ENCODE results near the gene TLE3.
"Not testable (repeated sequence)": the region's sequence is repeated elsewhere in the genome, so short reads cannot be mapped to it uniquely, and the experiment has no call there.

Gene TLE3

GRCh38 chr15:70097321-70098152, at the start of gene TLE3:
Gene TLE3 (minus strand): TSS chr15:70097917. CDS start chr15:70096798, 1,119 bp downstream.
- DNase-seq: peak; percentile 99

- peak; percentile 78 for DNase-seq
Measured at GRCh38 chr15:70147178-70147760, 49.6 kb upstream of the TLE3 start.

GRCh38 chr15:70146771-70147170, 49.1 kb upstream of the TLE3 start:
- DNase-seq: no peak

GRCh38 chr15:70146162-70146561, 48.4 kb upstream of the TLE3 start:
- DNase-seq: no peak

- DNase-seq: no peak
Measured at GRCh38 chr15:70145261-70145660, 47.5 kb upstream of the TLE3 start.

GRCh38 chr15:70142322-70143191, 44.8 kb upstream of the TLE3 start:
- DNase-seq: peak; percentile 98

GRCh38 chr15:70142072-70142321, 44.3 kb upstream of the TLE3 start:
- no peak for DNase-seq

GRCh38 chr15:70141376-70142071, 43.8 kb upstream of the TLE3 start:
- peak; percentile 15 for DNase-seq

- DNase-seq: peak; percentile 73
Measured at GRCh38 chr15:70140543-70141375, 43.0 kb upstream of the TLE3 start.

GRCh38 chr15:70140025-70140542, 42.4 kb upstream of the TLE3 start:
- DNase-seq: no peak

- DNase-seq: no peak
Measured at GRCh38 chr15:70137967-70138366, 40.2 kb upstream of the TLE3 start.

GRCh38 chr15:70137021-70137420, 39.3 kb upstream of the TLE3 start:
- not testable (repeated sequence) for DNase-seq

- no peak for DNase-seq
Measured at GRCh38 chr15:70133781-70134421, 36.2 kb upstream of the TLE3 start.

GRCh38 chr15:70133296-70133695, 35.6 kb upstream of the TLE3 start:
- no peak for DNase-seq

- DNase-seq: no peak
Measured at GRCh38 chr15:70132571-70132970, 34.9 kb upstream of the TLE3 start.

- DNase-seq: no peak
Measured at GRCh38 chr15:70132139-70132538, 34.4 kb upstream of the TLE3 start.

- DNase-seq: peak; percentile 25
Measured at GRCh38 chr15:70128414-70129140, 30.9 kb upstream of the TLE3 start.

- DNase-seq: no peak
Measured at GRCh38 chr15:70127770-70128413, 30.2 kb upstream of the TLE3 start.

- DNase-seq: no peak
Measured at GRCh38 chr15:70127288-70127746, 29.6 kb upstream of the TLE3 start.

- DNase-seq: no peak
Measured at GRCh38 chr15:70126362-70126761, 28.6 kb upstream of the TLE3 start.
